Transverse colon (tissue), 4 donors: ENCODE data around the gene MYH11. TPM values are rescaled to one million over a fixed set of nuclear protein-coding genes. Genes with fewer than 3 reads are reported as not detected.
A peak's percentile ranks its signal among the peaks of the same experiment; 100 is the strongest.

Experiments
- DNase-seq: peaks from one replicate; pipeline ENCODE4 v3.0.0-alpha.2; 2019
- H3K27ac ChIP-seq, 4 donors: fragments of 200-600 bp; sonication (generic); 2 replicates each; pipeline ENCODE4 v1.5.1; 2016 to 2018; ENCODE audit warnings: inconsistent platforms in 4 of 4
- H3K27me3 ChIP-seq: fragments of 200-600 bp; sonication (generic); 2 replicates; pipeline ENCODE4 v1.5.1; 2017; ENCODE audit warnings: inconsistent platforms
- H3K36me3 ChIP-seq, 4 donors: fragments of 200-600 bp; sonication (generic); 2 replicates each; pipeline ENCODE4 v1.5.1; 2017 to 2019; ENCODE audit warnings: inconsistent platforms in 4 of 4
- H3K4me1 ChIP-seq, 4 donors: fragments of 200-600 bp; sonication (generic); 2 replicates each; pipeline ENCODE4 v1.5.1; 2017 to 2020; ENCODE audit warnings: inconsistent platforms in 4 of 4
- H3K4me3 ChIP-seq, 4 donors: fragments of 200-600 bp; sonication (generic); 1 replicate in 1 of 4; 2 replicates in 3 of 4; pipeline versions ENCODE4 v1.5.1 to v1.6.1; 2017 to 2019; ENCODE audit warnings: inconsistent platforms in 4 of 4
- H3K9me3 ChIP-seq, 2 donors: fragments of 200-600 bp; sonication (generic); 2 replicates each; pipeline ENCODE4 v1.5.1; 2017 to 2019; ENCODE audit warnings: inconsistent platforms in 2 of 2
- EP300 ChIP-seq: sonication (generic); formaldehyde crosslinking; IDR thresholded peaks from one replicate; pipeline ENCODE4 v1.6.1; 2017; ENCODE audit warnings: antibody characterized with exemption, low read depth
- POLR2A ChIP-seq: fragments of 450-650 bp; IDR thresholded peaks from one replicate; pipeline ENCODE4 v1.6.1; 2016; ENCODE audit warnings: antibody characterized with exemption, mild to moderate bottlenecking, moderate library complexity
- POLR2AphosphoS5 ChIP-seq, 3 donors: sonication (generic); formaldehyde crosslinking; IDR thresholded peaks; one replicate each; pipeline ENCODE4 v1.6.1; 2016; ENCODE audit warnings: antibody characterized with exemption in 3 of 3
- WGBS, 2 donors: methylation state at CpG; one replicate each; pipeline ENCODE4 v1.1.5; 2018; ENCODE audit warnings: low coverage in 1 of 2; 5-methylcytosine and 5-hydroxymethylcytosine counted together
- in situ Hi-C, 4 donors: fragments of 200-750 bp; cut with MboI; loops; one replicate each; pipeline versions ENCODE4 v1.15.0 to v1.15.1; 2017; ENCODE audit warnings: low sequenced_read_pairs in 3 of 4, low pct_ligation_motif_present in 1 of 4, low pct_unique_long_range_greater_than_20kb in 1 of 4
- intact Hi-C: fragments of 100-400 bp; cut with DNase I; formaldehyde crosslinking; loops from one replicate; pipeline ENCODE4 v1.15.1; 2023; ENCODE audit warnings: low total_unique reads
- total RNA-seq, 4 donors: library from RNA; depleted of rRNA; stranded (reverse); fragments of >200 nt; gene quantifications; one replicate each; pipeline ENCODE4 v1.1.0, GENCODE V29; 2016
- TF ChIP-seq, protein P1 (sequence below), 5 experiments: fragments of 200-600 bp in 3 of 5; fragments of 450-650 bp in 2 of 5; sonication (generic) in 3 of 5; IDR thresholded peaks; 1 replicate in 2 of 5; 2 replicates in 3 of 5; pipeline ENCODE4 v1.5.1; 2016 to 2017; ENCODE audit warnings: antibody characterized with exemption in 5 of 5, inconsistent platforms in 3 of 5, mild to moderate bottlenecking in 2 of 5, moderate library complexity in 1 of 5

The MYH11 gene
- total RNA-seq, 4 donors from 2014 or later: 619 to 1,914 (median 1,058) TPM

DNA sequence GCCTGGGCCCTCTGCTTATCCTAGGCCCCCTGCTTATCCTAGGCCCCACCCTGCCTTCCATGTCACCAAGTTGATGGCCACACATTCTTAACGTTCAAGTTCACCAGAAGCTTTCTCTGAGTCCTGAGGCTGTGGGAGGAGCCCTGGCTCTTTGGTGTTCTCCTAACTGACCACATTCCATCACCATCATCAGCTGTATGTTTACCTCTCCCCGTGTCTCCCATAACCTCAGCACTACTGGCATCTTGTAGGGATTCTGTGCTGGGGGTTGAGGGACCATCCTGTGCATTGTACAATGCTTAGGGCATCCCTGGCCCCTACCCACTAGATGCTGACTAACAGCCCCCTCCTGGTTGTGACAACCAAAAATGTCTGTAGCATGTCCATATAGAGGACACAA is 107.5 kb downstream of the MYH11 start:
- in situ Hi-C loops (no loop called here), intact Hi-C loops (no loop called here)
- Histone ChIP-seq H3K4me3 (no peak overlapping the region), H3K27ac (peak overlapping the region in 3 of 4 donors; percentile 5 to 60 (median 19)), H3K36me3 (peaks cover 0 to 10% (median 0%) of the 10 kb centered on the region in 4 donors), H3K4me1 (peaks cover 0 to 5% (median 0%) of the 10 kb centered on the region in 4 donors), H3K27me3 (no peaks in the 10 kb centered on the region), H3K9me3 (no peaks in the 10 kb centered on the region)
- WGBS, 2 donors: 43% methylated on average over 2 of the region's 2 CpGs; no CpG with 5 or more reads in 1 of the 2 donors
- DNase-seq: no peak
- TF ChIP-seq, protein P1, sequence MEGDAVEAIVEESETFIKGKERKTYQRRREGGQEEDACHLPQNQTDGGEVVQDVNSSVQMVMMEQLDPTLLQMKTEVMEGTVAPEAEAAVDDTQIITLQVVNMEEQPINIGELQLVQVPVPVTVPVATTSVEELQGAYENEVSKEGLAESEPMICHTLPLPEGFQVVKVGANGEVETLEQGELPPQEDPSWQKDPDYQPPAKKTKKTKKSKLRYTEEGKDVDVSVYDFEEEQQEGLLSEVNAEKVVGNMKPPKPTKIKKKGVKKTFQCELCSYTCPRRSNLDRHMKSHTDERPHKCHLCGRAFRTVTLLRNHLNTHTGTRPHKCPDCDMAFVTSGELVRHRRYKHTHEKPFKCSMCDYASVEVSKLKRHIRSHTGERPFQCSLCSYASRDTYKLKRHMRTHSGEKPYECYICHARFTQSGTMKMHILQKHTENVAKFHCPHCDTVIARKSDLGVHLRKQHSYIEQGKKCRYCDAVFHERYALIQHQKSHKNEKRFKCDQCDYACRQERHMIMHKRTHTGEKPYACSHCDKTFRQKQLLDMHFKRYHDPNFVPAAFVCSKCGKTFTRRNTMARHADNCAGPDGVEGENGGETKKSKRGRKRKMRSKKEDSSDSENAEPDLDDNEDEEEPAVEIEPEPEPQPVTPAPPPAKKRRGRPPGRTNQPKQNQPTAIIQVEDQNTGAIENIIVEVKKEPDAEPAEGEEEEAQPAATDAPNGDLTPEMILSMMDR (IDR thresholded peaks at IDR 0.05): no peak
- TF ChIP-seq EP300 (no peak), POLR2A (no peak), POLR2AphosphoS5 (IDR thresholded peaks at IDR 0.05) (no peak)

DNA sequence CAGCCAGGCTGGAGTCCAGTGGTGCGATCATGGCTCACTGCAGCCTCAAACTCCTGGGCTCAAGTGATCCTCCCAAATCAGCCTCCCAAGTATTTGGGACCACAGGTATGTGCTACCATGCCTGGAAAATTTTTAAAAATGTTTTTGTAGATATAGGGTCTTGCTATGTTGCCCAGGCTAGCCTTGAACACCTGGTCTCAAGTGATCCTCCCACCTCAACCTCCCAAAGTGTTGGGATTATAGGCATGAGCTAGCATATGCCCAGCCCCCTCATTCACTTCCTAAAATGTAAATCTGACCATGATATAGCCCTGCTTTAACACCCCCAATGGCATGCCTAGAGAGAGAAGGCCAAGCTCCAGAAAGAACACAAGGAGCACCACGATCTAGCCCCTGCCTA is 108.2 kb downstream of the MYH11 start:
- TF ChIP-seq, protein P1 (IDR thresholded peaks at IDR 0.05): no peak
- TF ChIP-seq EP300 (no peak), POLR2AphosphoS5 (IDR thresholded peaks at IDR 0.05) (no peak), POLR2A (no peak)
- intact Hi-C loops (no loop called here), in situ Hi-C loops (no loop called here)
- Histone ChIP-seq H3K4me3 (no peak overlapping the region), H3K36me3 (peaks cover 0 to 10% (median 0%) of the 10 kb centered on the region in 4 donors), H3K27me3 (no peaks in the 10 kb centered on the region), H3K27ac (peak overlapping the region in 1 of 4 donors; percentile 44), H3K9me3 (no peaks in the 10 kb centered on the region), H3K4me1 (peaks cover 0 to 5% (median 0%) of the 10 kb centered on the region in 4 donors)
- DNase-seq: no peak
- 87 to 93% methylated on average over 2 of the region's 2 CpGs for WGBS, 2 donors

DNA sequence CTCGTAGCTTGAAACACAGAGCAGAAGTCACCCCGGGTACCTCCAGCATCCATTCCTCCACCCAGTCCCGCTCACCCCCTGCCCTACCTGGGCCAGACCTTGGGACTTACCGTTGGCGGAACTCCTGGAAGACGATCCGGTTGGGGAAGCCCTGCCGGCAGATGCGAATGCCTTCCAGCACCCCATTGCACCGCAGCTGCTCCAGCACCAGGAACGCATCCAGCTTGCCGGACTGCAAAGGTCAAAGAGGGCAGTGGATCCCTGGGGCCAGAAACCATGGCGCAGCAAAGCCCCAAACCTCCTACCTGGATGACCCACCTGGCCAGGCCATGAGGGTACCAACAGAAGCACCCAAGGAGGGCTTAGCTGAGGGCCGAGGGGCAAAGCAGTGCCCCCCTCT is 108.9 kb downstream of the MYH11 start:
- TF ChIP-seq, protein P1 (IDR thresholded peaks at IDR 0.05): no peak
- TF ChIP-seq POLR2A: no peak
- Histone ChIP-seq H3K27me3 (no peaks in the 10 kb centered on the region), H3K4me1 (peaks cover 0 to 5% (median 0%) of the 10 kb centered on the region in 4 donors), H3K27ac (peak overlapping the region in 1 of 4 donors; percentile 44), H3K9me3 (no peaks in the 10 kb centered on the region), H3K4me3 (no peak overlapping the region), H3K36me3 (peaks cover 0 to 10% (median 0%) of the 10 kb centered on the region in 4 donors)
- 86% methylated on average over 14 of the region's 14 CpGs; no CpG with 5 or more reads in 1 of the 2 donors for WGBS, 2 donors
- intact Hi-C loops (no loop called here), in situ Hi-C loops (no loop called here)
- DNase-seq: no peak

DNA sequence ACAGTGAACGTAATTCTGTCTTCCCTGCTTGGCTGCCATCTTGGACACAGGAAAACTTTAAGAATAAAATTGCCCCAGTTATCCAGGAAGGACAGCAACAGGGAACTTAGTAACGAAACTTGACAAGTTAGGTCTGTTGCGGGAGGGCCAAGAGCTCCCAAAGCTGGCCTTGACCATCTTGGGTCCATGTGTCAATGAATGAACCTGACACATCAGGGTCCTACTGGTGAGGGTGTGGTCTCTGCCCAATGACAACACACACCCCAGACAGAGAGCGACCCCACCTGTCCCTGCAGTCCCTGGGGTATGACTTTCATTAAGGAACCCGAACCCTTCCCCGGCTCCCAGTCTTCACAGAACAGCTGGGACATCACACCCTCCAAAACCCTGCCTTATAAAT is 110.5 kb downstream of the MYH11 start:
- peaks cover 0 to 5% (median 0%) of the 10 kb centered on the region in 4 donors for H3K36me3 ChIP-seq
- H3K27ac ChIP-seq: no peak overlapping the region
- H3K4me1 ChIP-seq: peaks cover 0 to 5% (median 0%) of the 10 kb centered on the region in 4 donors
- TF ChIP-seq EP300: no peak
- no peak for TF ChIP-seq POLR2AphosphoS5 (IDR thresholded peaks at IDR 0.05)
- no peak for TF ChIP-seq POLR2A
- TF ChIP-seq, protein P1 (IDR thresholded peaks at IDR 0.05): no peak
- no peak overlapping the region for H3K4me3 ChIP-seq
- 75 to 96% methylated on average over 2 to 6 of the region's 6 CpGs for WGBS, 2 donors
- H3K27me3 ChIP-seq: no peaks in the 10 kb centered on the region
- no peak for DNase-seq
- intact Hi-C loops: no loop called here
- no peaks in the 10 kb centered on the region for H3K9me3 ChIP-seq
- in situ Hi-C loops: no loop called here
